BJ (cell line): ENCODE results near the gene GPLD1. TPM values are rescaled to one million over a fixed set of nuclear protein-coding genes. Genes with fewer than 3 reads are reported as not detected.

Experiments used
- CTCF ChIA-PET: fragments of 350-600 bp; formaldehyde crosslinking; extraction: SDS; loops from one replicate; lab custom pipeline; 2021; ENCODE audit warnings: antibody characterized with exemption, inconsistent platforms; lab: Yijun Ruan, JAX
- POLR2A ChIA-PET: fragments of 300-600 bp; sonication (Branson Sonifier 250); formaldehyde crosslinking; extraction: SDS; loops from one replicate; lab custom pipeline; 2021; ENCODE audit warnings: antibody characterized with exemption; lab: Charles Lee
- DNase-seq: peaks from one replicate; pipeline ENCODE4 v3.0.0-alpha.2; 2011; ENCODE audit warnings: low read depth
- H3K27me3 ChIP-seq: 2 replicates; pipeline ENCODE4 v1.6.0; 2011; ENCODE audit warnings: low read length; ENCODE audit not compliant: control insufficient read depth, insufficient read depth
- H3K36me3 ChIP-seq: 2 replicates; pipeline ENCODE4 v1.5.1; 2011; ENCODE audit warnings: low read length; ENCODE audit not compliant: control insufficient read depth, insufficient read depth
- H3K4me3 ChIP-seq: 2 replicates; pipeline ENCODE4 v1.5.1; 2011; ENCODE audit warnings: low read depth, mild to moderate bottlenecking, control low read depth, low read length
- polyA plus RNA-seq: library from polyadenylated mRNA; depleted of rRNA; stranded (reverse); fragments of >200 nt; gene quantifications from 2 replicates; pipeline ENCODE4 v1.2.3, GENCODE V29; 2011
- TF ChIP-seq, protein P1 (sequence below): IDR thresholded peaks from 2 replicates; pipeline ENCODE4 v1.5.1; 2011; ENCODE audit warnings: low read depth, mild to moderate bottlenecking, control low read depth, inconsistent platforms, low read length, moderate library complexity; ENCODE audit not compliant: insufficient read depth

GPLD1 gene
- polyA plus RNA-seq, 1 experiment = 0.22 TPM

DNA sequence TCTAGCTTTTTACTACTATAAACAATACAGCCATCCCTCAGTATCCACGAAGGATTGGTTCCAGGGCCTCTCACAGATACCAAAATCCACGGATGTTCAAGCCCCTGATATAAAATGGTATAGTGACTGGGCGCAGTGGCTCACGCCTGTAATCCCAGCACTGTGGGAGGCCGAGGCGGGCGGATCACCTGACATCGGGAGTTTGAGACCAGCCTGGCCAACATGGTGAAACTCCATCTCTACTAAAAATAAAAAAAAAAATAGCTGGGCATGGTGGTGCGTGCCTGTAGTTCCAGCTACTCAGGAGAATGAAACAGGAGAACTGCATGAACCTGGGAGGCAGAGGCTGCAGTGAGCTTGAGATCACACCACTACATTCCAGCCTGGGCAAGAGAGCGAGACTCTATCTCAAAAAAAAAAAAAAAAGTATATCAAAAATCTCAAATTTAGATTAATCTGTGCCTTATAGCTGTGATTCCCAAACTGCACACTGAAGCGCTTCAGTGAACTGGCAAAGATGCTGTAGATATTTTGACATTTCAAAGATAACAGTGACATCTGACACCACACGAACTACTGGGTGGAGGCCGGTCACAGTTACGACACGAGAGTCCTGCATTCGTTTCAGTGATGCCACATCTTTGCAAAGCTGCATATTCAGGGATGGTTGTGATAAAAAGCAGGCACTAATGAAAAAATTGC lies 48.3 kb downstream of the GPLD1 start:
- ChIA-PET POLR2A (no interaction called here), CTCF (interaction anchor here (0.6 to 2.6 kb wide), 2 partner anchors 11 to 140 kb away, joined by 3 to 9 read pairs; no protein-coding TSS in a partner anchor)
- Histone ChIP-seq H3K27me3 (no peaks in the 10 kb centered on the region; the same call in 1 of the 2 replicates), H3K36me3 (no peaks in the 10 kb centered on the region), H3K4me3 (no peak overlapping the region)
- TF ChIP-seq, protein P1, sequence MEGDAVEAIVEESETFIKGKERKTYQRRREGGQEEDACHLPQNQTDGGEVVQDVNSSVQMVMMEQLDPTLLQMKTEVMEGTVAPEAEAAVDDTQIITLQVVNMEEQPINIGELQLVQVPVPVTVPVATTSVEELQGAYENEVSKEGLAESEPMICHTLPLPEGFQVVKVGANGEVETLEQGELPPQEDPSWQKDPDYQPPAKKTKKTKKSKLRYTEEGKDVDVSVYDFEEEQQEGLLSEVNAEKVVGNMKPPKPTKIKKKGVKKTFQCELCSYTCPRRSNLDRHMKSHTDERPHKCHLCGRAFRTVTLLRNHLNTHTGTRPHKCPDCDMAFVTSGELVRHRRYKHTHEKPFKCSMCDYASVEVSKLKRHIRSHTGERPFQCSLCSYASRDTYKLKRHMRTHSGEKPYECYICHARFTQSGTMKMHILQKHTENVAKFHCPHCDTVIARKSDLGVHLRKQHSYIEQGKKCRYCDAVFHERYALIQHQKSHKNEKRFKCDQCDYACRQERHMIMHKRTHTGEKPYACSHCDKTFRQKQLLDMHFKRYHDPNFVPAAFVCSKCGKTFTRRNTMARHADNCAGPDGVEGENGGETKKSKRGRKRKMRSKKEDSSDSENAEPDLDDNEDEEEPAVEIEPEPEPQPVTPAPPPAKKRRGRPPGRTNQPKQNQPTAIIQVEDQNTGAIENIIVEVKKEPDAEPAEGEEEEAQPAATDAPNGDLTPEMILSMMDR = no peak
- DNase-seq = no peak

DNA sequence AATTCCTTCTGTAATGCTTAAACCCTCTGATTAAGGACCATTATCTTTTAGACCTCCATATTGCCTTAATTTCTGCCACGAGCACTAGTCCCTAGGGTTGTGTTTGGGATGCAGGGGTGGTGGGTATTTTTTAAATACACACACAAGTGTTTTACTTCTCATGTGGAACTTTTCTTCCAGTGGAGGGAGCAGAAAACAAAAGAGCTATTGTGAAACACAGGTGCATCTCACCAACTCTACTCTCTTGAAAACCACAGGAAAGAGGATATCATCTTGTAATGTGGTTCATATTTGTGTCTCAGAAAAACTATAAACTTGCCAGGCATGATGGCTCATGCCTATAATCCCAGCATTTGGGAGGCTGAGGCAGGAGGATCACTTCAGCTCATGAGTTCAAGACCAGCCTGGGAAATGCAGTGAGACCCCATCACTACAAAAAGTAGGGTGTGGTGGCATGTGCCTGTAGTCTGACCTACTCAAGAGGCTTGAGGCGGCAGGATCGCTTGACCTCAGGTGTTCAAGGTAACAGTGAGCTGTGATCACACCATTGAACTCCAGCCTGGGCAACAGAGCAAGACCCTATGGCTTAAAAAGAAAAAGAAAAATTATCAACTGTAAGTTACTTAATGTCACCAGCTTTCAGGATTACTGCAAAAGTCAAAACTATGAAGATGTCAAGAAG lies 49.4 kb downstream of the GPLD1 start:
- no peak for DNase-seq
- CTCF ChIA-PET = interaction anchor here (1.0 to 2.6 kb wide), 2 partner anchors 10 to 55 kb away, joined by 3 to 9 read pairs; partner anchors contain the start of gene ALDH5A1
- Histone ChIP-seq H3K36me3 (no peaks in the 10 kb centered on the region), H3K27me3 (no peaks in the 10 kb centered on the region), H3K4me3 (no peak overlapping the region)
- TF ChIP-seq, protein P1 = no peak
- POLR2A ChIA-PET = no interaction called here

DNA sequence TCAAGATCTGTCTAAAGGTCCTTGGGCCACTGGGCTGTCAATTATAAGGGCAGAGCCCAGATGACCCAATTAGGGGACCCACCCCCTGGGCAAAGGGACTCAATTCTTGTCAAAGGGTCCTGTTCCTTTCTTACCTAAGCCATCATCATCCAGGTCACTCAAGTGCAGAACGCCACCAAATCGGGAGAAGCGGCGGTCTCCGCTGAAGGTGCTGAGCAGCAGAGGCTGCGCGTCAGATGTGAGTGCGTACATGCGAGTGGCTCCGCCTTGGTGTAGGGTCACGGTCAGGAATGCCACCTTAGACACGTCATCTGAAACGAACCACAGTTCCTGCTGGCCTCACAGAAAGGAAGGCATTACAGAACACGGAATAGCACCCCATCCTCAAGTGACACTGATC lies 52.4 kb downstream of the GPLD1 start:
- Histone ChIP-seq H3K4me3 (no peak overlapping the region), H3K27me3 (no peaks in the 10 kb centered on the region), H3K36me3 (no peaks in the 10 kb centered on the region)
- ChIA-PET CTCF (interaction anchor here (0.8 kb wide), 1 partner anchor 9 kb away, joined by 3 read pairs; no protein-coding TSS in a partner anchor), POLR2A (no interaction called here)
- DNase-seq = no peak
- TF ChIP-seq, protein P1 = no peak

DNA sequence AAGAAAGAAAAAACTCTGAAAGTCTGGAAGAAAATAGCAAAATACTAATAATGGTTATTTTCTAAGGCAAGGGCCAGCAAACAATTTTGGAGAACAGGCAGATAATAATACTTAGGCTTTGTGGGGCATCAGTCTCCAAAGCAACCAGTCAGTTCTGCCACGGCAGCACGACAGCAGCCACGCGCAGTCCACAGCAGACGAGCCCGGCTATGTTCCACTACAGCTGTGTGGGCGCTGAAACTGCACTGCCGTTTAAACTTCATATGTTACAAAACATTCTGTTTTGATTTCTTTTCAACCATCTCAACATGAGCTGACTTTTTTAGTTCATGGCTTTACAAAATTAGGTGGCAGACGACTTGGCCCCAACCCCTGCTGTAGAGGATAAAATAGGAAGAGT lies 56.8 kb downstream of the GPLD1 start:
- Histone ChIP-seq H3K27me3 (no peaks in the 10 kb centered on the region), H3K36me3 (no peaks in the 10 kb centered on the region), H3K4me3 (no peak overlapping the region)
- no peak for DNase-seq
- TF ChIP-seq, protein P1 = no peak
- POLR2A ChIA-PET = no interaction called here
- CTCF ChIA-PET = interaction anchor here (1.0 to 1.1 kb wide), 2 partner anchors 30 to 89 kb away, joined by 3 to 5 read pairs; partner anchors contain the start of gene MRS2

DNA sequence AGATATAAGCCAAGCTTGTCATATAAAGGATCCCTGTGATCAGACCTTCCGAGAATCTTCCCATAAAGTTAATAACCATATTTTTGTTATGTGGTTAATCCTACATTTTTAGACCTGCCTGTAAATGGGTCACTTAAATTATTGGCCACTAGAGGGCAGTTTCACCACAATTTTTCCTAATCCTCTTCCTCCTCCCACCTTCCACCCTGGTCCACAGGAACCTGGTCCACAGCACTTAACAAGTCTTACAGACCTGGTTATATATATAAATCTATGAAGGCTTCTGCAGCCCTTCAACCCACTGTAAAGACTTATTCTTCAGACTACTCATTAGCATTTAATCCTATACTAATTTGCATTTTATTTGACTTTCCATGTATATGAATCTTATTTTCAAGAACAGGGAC lies 58.3 kb downstream of the GPLD1 start:
- TF ChIP-seq, protein P1 = peak; percentile 58
- Histone ChIP-seq H3K27me3 (no peaks in the 10 kb centered on the region), H3K4me3 (no peak overlapping the region), H3K36me3 (no peaks in the 10 kb centered on the region)
- no peak for DNase-seq
- CTCF ChIA-PET = interaction anchor here (0.8 to 2.7 kb wide), 12 partner anchors 10 to 150 kb away, joined by 3 to 14 read pairs (median 4); no protein-coding TSS in a partner anchor
- POLR2A ChIA-PET = no interaction called here
